Measurements from ENCODE around the gene GAR1.

GRCh38 chr4:109787807-109788206, 27.8 kb upstream of the GAR1 start:
- TF ChIP-seq CTCF (IDR thresholded peaks at IDR 0.05), result no peak
- TF ChIP-seq POLR2A (IDR thresholded peaks at IDR 0.05), result no peak
- TF ChIP-seq POLR2AphosphoS5 (IDR thresholded peaks at IDR 0.05; ENCODE audit: insufficient read depth in 1 of 2, low read depth in 1 of 2), result no peak
